B cell (primary cell): Measurements from ENCODE around the gene CHCHD6. TPM values are rescaled to one million over a fixed set of nuclear protein-coding genes. Genes with fewer than 3 reads are reported as not detected.
A peak's percentile ranks its signal among the peaks of the same experiment; 100 is the strongest.

ENCODE experiments used
- ATAC-seq: fragments of 200-7000 bp; cut with Tn5 transposase; one replicate; pipeline ENCODE4 v1.10.0; 2021; ENCODE audit warnings: low read depth, mild to moderate bottlenecking, moderate number of reproducible peaks, moderate library complexity
- CTCF ChIA-PET: fragments of 350-600 bp; sonication (Branson Sonifier 250); formaldehyde crosslinking; loops from one replicate; lab custom pipeline; 2021; ENCODE audit warnings: antibody characterized with exemption, inconsistent platforms; lab: Charles Lee
- POLR2A ChIA-PET: fragments of 350-600 bp; sonication (Branson Sonifier 250); formaldehyde crosslinking; loops from one replicate; lab custom pipeline; 2021; ENCODE audit warnings: antibody characterized with exemption; lab: Charles Lee
- DNase-seq: peaks from one replicate; pipeline ENCODE4 v3.0.0; 2013
- H2AFZ ChIP-seq: 2 replicates; pipeline ENCODE4 v1.6.1; 2012; ENCODE audit warnings: mild to moderate bottlenecking, low read depth, low read length; ENCODE audit not compliant: insufficient read depth, poor library complexity, severe bottlenecking
- H3K27ac ChIP-seq, 2 donors: 1 replicate in 1 of 2; 2 replicates in 1 of 2; pipeline ENCODE4 v1.5.1; 2012 to 2013; ENCODE audit warnings: low read length in 2 of 2, mild to moderate bottlenecking in 2 of 2, moderate library complexity in 1 of 2
- H3K27me3 ChIP-seq, 4 experiments: fragments of 200-600 bp in 1 of 4; sonication (generic) in 1 of 4; replicated peaks in 1 of 4; 1 replicate in 2 of 4; 2 replicates in 2 of 4; pipeline versions ENCODE4 v1.6.1 to v1.7.0; 2013 to 2016; ENCODE audit warnings: low read length in 3 of 4, mild to moderate bottlenecking in 2 of 4, mixed read lengths in 1 of 4, moderate library complexity in 1 of 4; ENCODE audit not compliant: insufficient read depth in 4 of 4, control insufficient read depth in 3 of 4; ENCODE audit errors: control extremely low read depth in 1 of 4
- H3K36me3 ChIP-seq, 2 experiments: replicated peaks in 1 of 2; 1 replicate in 1 of 2; 2 replicates in 1 of 2; pipeline versions ENCODE4 v1.6.1 to v1.7.1; 2013; ENCODE audit warnings: low read length in 1 of 2; ENCODE audit not compliant: insufficient read depth in 2 of 2, control insufficient read depth in 1 of 2; ENCODE audit errors: control extremely low read depth in 1 of 2, extremely low read depth in 1 of 2
- H3K4me1 ChIP-seq, 2 donors: fragments of 200-600 bp in 1 of 2; sonication (generic) in 1 of 2; 1 replicate in 1 of 2; 2 replicates in 1 of 2; pipeline versions ENCODE4 v1.5.1 to v1.6.1; 2013 to 2017; ENCODE audit warnings: low read length in 2 of 2; ENCODE audit not compliant: control insufficient read depth in 2 of 2, insufficient read depth in 2 of 2
- H3K4me2 ChIP-seq: replicated peaks from 2 replicates; pipeline ENCODE3; 2012; ENCODE audit warnings: mild to moderate bottlenecking, low read depth, low read length; ENCODE audit not compliant: poor library complexity, severe bottlenecking
- H3K4me3 ChIP-seq, 5 experiments: fragments of 200-600 bp in 1 of 5; sonication (generic) in 1 of 5; 1 replicate in 3 of 5; 2 replicates in 2 of 5; pipeline versions ENCODE4 v1.5.1 to v1.7.0; 2011 to 2016; ENCODE audit warnings: low read length in 4 of 5, mild to moderate bottlenecking in 4 of 5, low read depth in 2 of 5, control low read depth in 1 of 5, moderate library complexity in 1 of 5; ENCODE audit not compliant: insufficient read depth in 1 of 5; ENCODE audit errors: control extremely low read depth in 1 of 5, extremely low read depth in 1 of 5
- H3K79me2 ChIP-seq: fragments of 200-600 bp; sonication (generic); one replicate; pipeline ENCODE4 v1.6.0; 2016; ENCODE audit warnings: low read length; ENCODE audit not compliant: control insufficient read depth, insufficient read depth
- H3K9ac ChIP-seq: fragments of 200-600 bp; sonication (generic); 2 replicates; pipeline ENCODE4 v1.6.1; 2017; ENCODE audit warnings: mild to moderate bottlenecking, low read length, moderate library complexity
- H3K9me3 ChIP-seq, 3 donors: one replicate each; pipeline versions ENCODE4 v1.6.1 to v1.7.1; 2013; ENCODE audit warnings: low read length in 2 of 3; ENCODE audit not compliant: control insufficient read depth in 2 of 3, insufficient read depth in 1 of 3; ENCODE audit errors: control extremely low read depth in 1 of 3
- H4K20me1 ChIP-seq: 2 replicates; pipeline ENCODE4 v1.6.0; 2012; ENCODE audit warnings: mild to moderate bottlenecking, low read length; ENCODE audit not compliant: insufficient read depth, control insufficient read depth, poor library complexity, severe bottlenecking
- H3K27ac Mint-ChIP-seq: one replicate; pipeline ENCODE4 v1.8.0; 2021; ENCODE audit warnings: mixed read lengths
- H3K27me3 Mint-ChIP-seq: one replicate; pipeline ENCODE4 v1.8.0; 2021; ENCODE audit warnings: mixed read lengths
- H3K4me1 Mint-ChIP-seq: one replicate; pipeline ENCODE4 v1.8.0; 2021; ENCODE audit warnings: mixed read lengths
- H3K4me3 Mint-ChIP-seq: one replicate; pipeline ENCODE4 v1.8.0; 2021; ENCODE audit warnings: mixed read lengths
- H3K9me3 Mint-ChIP-seq: one replicate; pipeline ENCODE4 v1.8.0; 2022; ENCODE audit warnings: mixed read lengths; ENCODE audit not compliant: insufficient read depth
- CTCF ChIP-seq: fragments of 200-600 bp; IDR thresholded peaks from one replicate; pipeline ENCODE4 v1.8.0; 2022; ENCODE audit warnings: antibody characterized with exemption, mild to moderate bottlenecking
- EZH2 ChIP-seq: IDR thresholded peaks from 2 replicates; pipeline ENCODE4 v1.6.1; 2012; ENCODE audit warnings: borderline replicate concordance, low read depth, mild to moderate bottlenecking, moderate library complexity, low read length; ENCODE audit not compliant: insufficient read depth, poor library complexity, severe bottlenecking
- WGBS: methylation state at CpG from one replicate; pipeline ENCODE4 v1.1.5; 2013; ENCODE audit warnings: missing lambda C conversion rate; ENCODE audit not compliant: insufficient coverage; 5-methylcytosine and 5-hydroxymethylcytosine counted together
- intact Hi-C: fragments of 100-400 bp; cut with micrococcal nuclease; formaldehyde crosslinking; loops from one replicate; pipeline ENCODE4 v1.10.0; 2022
- polyA plus RNA-seq: library from polyadenylated mRNA; depleted of rRNA; stranded (reverse); fragments of >200 nt; gene quantifications from 2 replicates; pipeline ENCODE4 v1.2.3, GENCODE V29; 2012
- total RNA-seq, 2 donors: library from RNA; stranded (reverse); fragments of 120-200 nt in 1 of 2; gene quantifications; 1 replicate in 1 of 2; 2 replicates in 1 of 2; pipeline versions ENCODE4 v1.2.3 to v1.2.4, GENCODE V29; 2013 to 2022

The CHCHD6 gene
- total and polyA plus RNA-seq, 2 donors (not counting 1 experiment from before 2014, with no cell fraction given): 8.0 to 13.5 TPM

GRCh38 chr3:126679831-126680666, 24.0 kb upstream of the CHCHD6 start:
- POLR2A ChIA-PET: no interaction called here
- 89% methylated on average over 3 of the region's 11 CpGs for WGBS
- no peaks in the 10 kb centered on the region for H3K9me3 Mint-ChIP-seq

More at GRCh38 chr3:126679831-126680666, 24.0 kb upstream of the CHCHD6 start:
- Mint-ChIP-seq H3K27ac (no peak overlapping the region), H3K4me1 (peaks cover 27% of the 10 kb centered on the region), H3K4me3 (no peak overlapping the region), H3K27me3 (peaks cover 12% of the 10 kb centered on the region)
- Histone ChIP-seq H3K36me3 (no peaks in the 10 kb centered on the region), H3K27me3 (peaks cover 0 to 14% (median 1%) of the 10 kb centered on the region in 4 experiments), H3K4me3 (no peak overlapping the region), H3K9ac (no peak overlapping the region), H3K4me2 (peak overlapping the region; percentile 82), H4K20me1 (no peaks in the 10 kb centered on the region), H3K27ac (no peak overlapping the region), H3K9me3 (no peaks in the 10 kb centered on the region), H3K4me1 (peaks cover 14 to 29% of the 10 kb centered on the region in 2 donors), H2AFZ (peak overlapping the region; percentile 64), H3K79me2 (no peaks in the 10 kb centered on the region)
- CTCF ChIA-PET: interaction anchor here (0.6 to 6.2 kb wide), 13 partner anchors 20 to 866 kb away, joined by 3 to 119 read pairs (median 4); partner anchors contain the start of gene CHCHD6
- ATAC-seq: no peak
- no peak for DNase-seq
- no peak for TF ChIP-seq EZH2
- no peak for TF ChIP-seq CTCF
- intact Hi-C loops: loop anchor here (1.0 to 2.0 kb wide), 3 partner anchors 72 to 864 kb away; no protein-coding TSS in a partner anchor
